Stomach (tissue), 9 donors: ENCODE measurements around the gene ARID3A. TPM values are rescaled to one million over a fixed set of nuclear protein-coding genes. Genes with fewer than 3 reads are reported as not detected.

Source experiments
- DNase-seq, 2 donors: peaks; one replicate each; pipeline versions ENCODE4 v3.0.0 to v3.0.0-alpha.2; 2013 to 2019
- H3K27ac ChIP-seq, 5 donors: fragments of 200-600 bp in 4 of 5; sonication (generic) in 4 of 5; one replicate each; pipeline ENCODE4 v1.5.1; 2013 to 2019; ENCODE audit warnings: mild to moderate bottlenecking in 1 of 5, moderate library complexity in 1 of 5
- H3K27me3 ChIP-seq, 3 donors: fragments of 200-600 bp; sonication (generic); one replicate each; pipeline ENCODE4 v1.5.1; 2017 to 2019; ENCODE audit warnings: mixed run types in 1 of 3
- H3K36me3 ChIP-seq, 4 donors: fragments of 200-600 bp; sonication (generic); 1 replicate in 3 of 4; 2 replicates in 1 of 4; pipeline ENCODE4 v1.5.1; 2016 to 2019
- H3K4me1 ChIP-seq, 4 donors: fragments of 200-600 bp; sonication (generic); one replicate each; pipeline ENCODE4 v1.5.1; 2016 to 2019
- H3K4me3 ChIP-seq, 4 donors: fragments of 200-600 bp; sonication (generic) in 3 of 4; one replicate each; pipeline ENCODE4 v1.5.1; 2016 to 2019; ENCODE audit warnings: mild to moderate bottlenecking in 1 of 4
- H3K9me3 ChIP-seq, 4 donors: fragments of 200-600 bp; sonication (generic); one replicate each; pipeline ENCODE4 v1.5.1; 2016 to 2019
- CTCF ChIP-seq, 7 experiments: fragments of 450-650 bp in 4 of 7; fragments of 200-600 bp in 3 of 7; sonication (generic) in 3 of 7; IDR thresholded peaks; one replicate each; pipeline ENCODE4 v1.5.1; 2016 to 2019; ENCODE audit warnings: antibody characterized with exemption in 7 of 7, control low read depth in 2 of 7, mild to moderate bottlenecking in 1 of 7
- EP300 ChIP-seq: sonication (generic); formaldehyde crosslinking; IDR thresholded peaks from one replicate; pipeline ENCODE4 v1.6.1; 2017; ENCODE audit warnings: antibody characterized with exemption
- POLR2A ChIP-seq, 4 donors: fragments of 450-650 bp; IDR thresholded peaks; one replicate each; pipeline ENCODE4 v1.6.1; 2016; ENCODE audit warnings: antibody characterized with exemption in 4 of 4, control low read depth in 2 of 4, mild to moderate bottlenecking in 1 of 4, moderate library complexity in 1 of 4
- POLR2AphosphoS5 ChIP-seq, 3 donors: sonication (generic); formaldehyde crosslinking; IDR thresholded peaks; one replicate each; pipeline ENCODE4 v1.6.1; 2016; ENCODE audit warnings: antibody characterized with exemption in 3 of 3
- WGBS, 5 donors: extraction: QIAGEN DNeasy Blood & Tissue Kit in 3 of 5; methylation state at CpG; one replicate each; pipeline versions ENCODE4 v1.1.5 to v1.1.7; 2013 to 2018; 5-methylcytosine and 5-hydroxymethylcytosine counted together
- intact Hi-C: fragments of 100-400 bp; cut with DNase I; formaldehyde crosslinking; loops from one replicate; pipeline ENCODE4 v1.15.1; 2023; ENCODE audit warnings: low total_unique reads
- polyA plus RNA-seq, 3 donors: library from polyadenylated mRNA; stranded (reverse); fragments of 200-250 nt; gene quantifications; one replicate each; pipeline ENCODE4 v1.2.3, GENCODE V29; 2013
- total RNA-seq, 5 donors: library from RNA; depleted of rRNA; stranded (reverse); fragments of >200 nt; gene quantifications; one replicate each; pipeline versions ENCODE4 v1.1.0 to v1.2.3, GENCODE V29; 2014 to 2016
- donor health status: healthy with polysubstance abuse.
- donor health status: Bipolar disorder and iron deficiency.
- donor health status: healthy.

Gene ARID3A
- total and polyA plus RNA-seq, 8 donors, result 1.1 to 23.5 (median 2.1) TPM; not detected in 1

DNA sequence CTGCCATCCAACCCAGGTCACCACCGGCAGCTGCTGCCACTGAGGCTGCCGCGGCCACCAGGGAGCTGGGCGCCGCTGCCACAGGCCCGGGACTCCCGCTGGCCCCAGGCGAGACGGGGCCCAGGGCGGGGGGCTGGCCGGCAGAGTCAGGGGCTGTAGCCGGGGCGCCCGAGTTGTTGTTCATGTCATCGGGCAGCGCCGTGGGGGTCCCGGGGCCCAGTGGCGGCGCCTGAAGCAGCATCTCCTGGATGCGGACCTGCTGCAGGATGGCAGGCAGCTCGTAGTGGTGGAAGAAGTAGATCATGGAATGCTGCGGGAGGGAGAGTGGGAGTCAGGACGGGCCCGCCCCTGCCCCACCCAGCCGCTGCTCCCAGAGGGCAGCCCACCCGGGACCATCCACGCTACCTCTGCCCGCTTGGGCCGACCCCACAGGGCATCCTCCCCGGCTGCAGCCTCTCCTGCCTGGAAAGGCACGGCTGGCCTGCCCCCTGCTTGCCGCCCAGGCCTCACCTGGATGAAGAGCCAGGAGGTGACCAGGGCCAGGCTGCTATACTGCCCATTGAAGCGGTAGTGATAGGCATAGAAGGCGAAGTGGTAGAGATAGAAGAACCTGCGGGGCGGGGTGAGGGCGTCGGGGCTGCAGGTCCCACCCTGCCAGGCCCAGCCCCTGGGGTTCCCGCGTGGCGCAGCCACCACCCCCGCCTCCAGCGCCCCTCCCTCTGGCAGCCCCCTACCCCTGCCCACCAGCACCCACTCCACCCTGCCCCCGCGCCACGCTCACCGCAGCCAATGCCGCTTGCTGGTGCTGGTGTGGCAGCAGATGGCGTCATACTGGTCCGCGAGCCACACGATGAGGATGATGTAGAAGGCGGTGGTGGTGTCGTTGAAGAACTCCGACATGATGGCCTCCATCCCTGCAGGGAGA, 85.0 kb downstream of the ARID3A start:
- Histone ChIP-seq H3K4me1 (peaks cover 8 to 32% (median 19%) of the 10 kb centered on the region in 4 donors), H3K9me3 (no peaks in the 10 kb centered on the region), H3K27me3 (no peaks in the 10 kb centered on the region), H3K4me3 (no peak overlapping the region), H3K36me3 (peaks cover 42 to 73% (median 70%) of the 10 kb centered on the region in 4 donors), H3K27ac (peak overlapping the region in 2 of 5 donors; percentile 73 to 74)
- DNase-seq, result no peak
- TF ChIP-seq EP300 (no peak), POLR2A (IDR thresholded peaks at IDR 0.05) (no peak), POLR2AphosphoS5 (IDR thresholded peaks at IDR 0.05) (no peak), CTCF (IDR thresholded peaks at IDR 0.05) (no peak)
- intact Hi-C loops, result no loop called here
- 92 to 96% (median 93%) methylated on average over 39 to 56 of the region's 56 CpGs for WGBS, 5 donors

DNA sequence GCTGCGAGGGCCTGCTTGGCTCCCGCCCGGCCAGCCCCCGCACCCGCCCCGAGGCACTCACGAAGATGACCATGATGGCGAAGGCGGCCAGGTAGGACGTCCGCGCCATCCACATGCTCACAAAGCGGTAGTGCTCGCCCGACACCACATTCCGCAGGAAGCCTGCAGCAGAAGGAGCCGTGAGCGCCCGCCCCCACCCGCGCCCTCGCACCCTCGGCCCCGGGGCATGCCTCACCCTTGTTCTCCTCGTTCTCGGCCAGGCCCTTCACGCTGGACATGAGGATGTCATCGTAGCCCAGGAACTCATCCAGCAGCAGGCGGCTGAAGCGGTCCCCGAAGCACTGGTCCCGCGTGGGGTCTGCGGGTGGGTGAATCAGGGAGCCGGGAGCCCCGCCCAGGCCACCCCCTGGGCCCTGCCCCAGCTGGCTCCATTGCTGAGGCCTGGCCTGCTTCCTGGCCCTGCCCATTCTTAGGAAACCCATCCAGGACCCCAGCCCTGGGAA, 86.0 kb downstream of the ARID3A start:
- H3K27ac ChIP-seq, result no peak overlapping the region
- intact Hi-C loops, result no loop called here
- H3K9me3 ChIP-seq, result no peaks in the 10 kb centered on the region
- H3K27me3 ChIP-seq, result no peaks in the 10 kb centered on the region
- H3K4me3 ChIP-seq, result no peak overlapping the region
- TF ChIP-seq CTCF (IDR thresholded peaks at IDR 0.05) (no peak), EP300 (no peak), POLR2A (IDR thresholded peaks at IDR 0.05) (no peak)
- peaks cover 19 to 42% (median 30%) of the 10 kb centered on the region in 4 donors for H3K4me1 ChIP-seq
- DNase-seq, result no peak
- WGBS, 5 donors, result 91 to 96% (median 94%) methylated on average over 28 to 36 of the region's 36 CpGs
- H3K36me3 ChIP-seq, result peaks cover 42 to 74% (median 72%) of the 10 kb centered on the region in 4 donors

- intact Hi-C loops, result no loop called here
- peaks cover 23 to 47% (median 34%) of the 10 kb centered on the region in 4 donors for H3K4me1 ChIP-seq
- 92 to 97% (median 94%) methylated on average over 10 to 18 of the region's 18 CpGs for WGBS, 5 donors
- DNase-seq, result no peak
- no peak for TF ChIP-seq POLR2A (IDR thresholded peaks at IDR 0.05)
- TF ChIP-seq EP300, result no peak
- TF ChIP-seq POLR2AphosphoS5 (IDR thresholded peaks at IDR 0.05), result no peak
- no peak for TF ChIP-seq CTCF (IDR thresholded peaks at IDR 0.05)
- no peak overlapping the region for H3K27ac ChIP-seq
- peaks cover 42 to 74% (median 72%) of the 10 kb centered on the region in 4 donors for H3K36me3 ChIP-seq
- H3K4me3 ChIP-seq, result no peak overlapping the region
- H3K27me3 ChIP-seq, result no peaks in the 10 kb centered on the region
- no peaks in the 10 kb centered on the region for H3K9me3 ChIP-seq
These were observed 86.5 kb downstream of the ARID3A start for GRCh38 chr19:1012334-1012733.

- no peak overlapping the region for H3K27ac ChIP-seq
- no peak for DNase-seq
- no peaks in the 10 kb centered on the region for H3K27me3 ChIP-seq
- WGBS, 5 donors, result 87 to 96% (median 93%) methylated on average over 9 to 10 of the region's 10 CpGs; no CpG with 5 or more reads in 1 of the 5 donors
- peaks cover 32 to 55% (median 43%) of the 10 kb centered on the region in 4 donors for H3K4me1 ChIP-seq
- intact Hi-C loops, result no loop called here
- TF ChIP-seq CTCF (IDR thresholded peaks at IDR 0.05), result no peak
- TF ChIP-seq POLR2A (IDR thresholded peaks at IDR 0.05), result no peak
- no peak for TF ChIP-seq POLR2AphosphoS5 (IDR thresholded peaks at IDR 0.05)
- no peak for TF ChIP-seq EP300
- no peaks in the 10 kb centered on the region for H3K9me3 ChIP-seq
- H3K4me3 ChIP-seq, result no peak overlapping the region
- peaks cover 42 to 74% (median 71%) of the 10 kb centered on the region in 4 donors for H3K36me3 ChIP-seq
These were observed 87.4 kb downstream of the ARID3A start for GRCh38 chr19:1013218-1013617.
